Caki2 (cell line): ENCODE results near the gene KLHDC4. TPM values are rescaled to one million over a fixed set of nuclear protein-coding genes. Genes with fewer than 3 reads are reported as not detected.

Experiments used
- DNase-seq: peaks from one replicate; pipeline ENCODE4 v3.0.0-alpha.2; 2015; ENCODE audit warnings: low read depth
- in situ Hi-C: cut with HindIII; loops from 2 replicates; pipeline ENCODE4 v1.10.0; 2016; ENCODE audit warnings: low sequenced_read_pairs, low pct_unique_long_range_greater_than_20kb, mixed read lengths
- total RNA-seq: library from RNA; depleted of rRNA; stranded (reverse); fragments of >200 nt; shearing (Covaris generic); gene quantifications from 2 replicates; pipeline ENCODE4 v1.2.3, GENCODE V29; 2014; ENCODE audit warnings: low replicate concordance; rRNA removed

KLHDC4 gene
- total RNA-seq, 1 experiment from 2014 or later, result 28.1 TPM

- in situ Hi-C loops, result no loop called here
- DNase-seq, result no peak
Measured at GRCh38 chr16:87658564-87659225, 107.1 kb downstream of the KLHDC4 start.

Other genes starting within 250 kb of the KLHDC4 start
- gene JPH3, start 163.5 kb downstream of the KLHDC4 start, total RNA-seq, result 0.03 TPM in 1 of 2 replicates, not detected in the other
- 81.4 and 81.7 TPM in 2 replicates for gene SLC7A5, start 103.5 kb upstream of the KLHDC4 start, total RNA-seq
- gene CA5A, start 170.5 kb upstream of the KLHDC4 start, total RNA-seq, result not detected in 2 replicates
- 14.9 and 16.7 TPM in 2 replicates for gene BANP, start 185.4 kb upstream of the KLHDC4 start, total RNA-seq